ENCODE results near the gene MTNR1A. TPM values are rescaled to one million over a fixed set of nuclear protein-coding genes. Genes with fewer than 3 reads are reported as not detected.

Gene MTNR1A
- total RNA-seq, 1 experiment from 2014 or later, result not detected

DNA sequence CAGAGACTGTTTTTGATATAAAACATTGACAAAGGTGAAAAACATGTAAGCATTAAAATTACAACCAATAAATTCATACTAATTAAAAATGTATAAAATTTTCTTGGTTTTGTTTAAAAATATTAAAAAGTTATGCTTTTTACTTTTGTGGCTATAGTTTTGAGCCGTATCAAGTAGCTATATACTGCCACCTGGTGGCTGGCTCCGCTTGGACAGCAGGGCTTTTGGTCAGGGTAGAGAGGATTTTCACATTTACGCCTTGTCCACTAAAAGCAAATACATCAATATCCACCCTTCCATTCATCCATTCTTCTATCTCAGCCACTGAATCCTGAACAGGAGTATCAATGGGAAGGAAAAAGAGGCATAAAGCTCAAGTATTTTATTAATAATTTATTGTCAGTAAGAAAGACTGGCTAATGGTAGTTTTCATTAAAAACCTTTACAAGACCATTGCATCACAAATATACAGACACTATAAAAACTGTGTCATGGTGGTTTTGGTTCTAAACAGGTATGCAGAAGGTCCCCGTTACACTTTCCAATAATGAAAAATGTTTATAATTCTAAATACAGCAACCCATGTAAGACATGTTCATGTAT, 32.1 kb upstream of the MTNR1A start:
- ChIA-PET CTCF (interaction anchor here (0.5 to 1.5 kb wide), 5 partner anchors 13 to 311 kb away, joined by 3 to 5 read pairs (median 3); no protein-coding TSS in a partner anchor), POLR2A (no interaction called here)
- Mint-ChIP-seq H3K4me1 (ENCODE audit: low read depth, unreplicated experiment) (no peaks in the 10 kb centered on the region), H3K4me3 (ENCODE audit: unreplicated experiment) (no peak overlapping the region), H3K27me3 (ENCODE audit: insufficient read depth, unreplicated experiment) (no peaks in the 10 kb centered on the region), H3K36me3 (ENCODE audit: insufficient read depth, unreplicated experiment) (peaks cover 57% of the 10 kb centered on the region), H3K9me3 (ENCODE audit: unreplicated experiment) (no peaks in the 10 kb centered on the region), H3K27ac (ENCODE audit: unreplicated experiment) (no peak overlapping the region)
- DNase-seq, result peak; percentile 49 to 69
- TF ChIP-seq, protein P1, sequence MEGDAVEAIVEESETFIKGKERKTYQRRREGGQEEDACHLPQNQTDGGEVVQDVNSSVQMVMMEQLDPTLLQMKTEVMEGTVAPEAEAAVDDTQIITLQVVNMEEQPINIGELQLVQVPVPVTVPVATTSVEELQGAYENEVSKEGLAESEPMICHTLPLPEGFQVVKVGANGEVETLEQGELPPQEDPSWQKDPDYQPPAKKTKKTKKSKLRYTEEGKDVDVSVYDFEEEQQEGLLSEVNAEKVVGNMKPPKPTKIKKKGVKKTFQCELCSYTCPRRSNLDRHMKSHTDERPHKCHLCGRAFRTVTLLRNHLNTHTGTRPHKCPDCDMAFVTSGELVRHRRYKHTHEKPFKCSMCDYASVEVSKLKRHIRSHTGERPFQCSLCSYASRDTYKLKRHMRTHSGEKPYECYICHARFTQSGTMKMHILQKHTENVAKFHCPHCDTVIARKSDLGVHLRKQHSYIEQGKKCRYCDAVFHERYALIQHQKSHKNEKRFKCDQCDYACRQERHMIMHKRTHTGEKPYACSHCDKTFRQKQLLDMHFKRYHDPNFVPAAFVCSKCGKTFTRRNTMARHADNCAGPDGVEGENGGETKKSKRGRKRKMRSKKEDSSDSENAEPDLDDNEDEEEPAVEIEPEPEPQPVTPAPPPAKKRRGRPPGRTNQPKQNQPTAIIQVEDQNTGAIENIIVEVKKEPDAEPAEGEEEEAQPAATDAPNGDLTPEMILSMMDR (IDR thresholded peaks at IDR 0.05; ENCODE audit: insufficient read depth in 1 of 2, low read depth in 1 of 2, low read length in 1 of 2, severe bottlenecking in 1 of 2, unreplicated experiment in 1 of 2), result peak; percentile 73 to 74
- intact Hi-C loops (cut with micrococcal nuclease; ENCODE audit: unreplicated experiment), result loop anchor here (1.0 kb wide), 2 partner anchors 114 to 290 kb away; no protein-coding TSS in a partner anchor
- Histone ChIP-seq H3K9me3 (no peaks in the 10 kb centered on the region), H3K36me3 (ENCODE audit: control insufficient read depth, insufficient read depth, low read length) (peaks cover 1% of the 10 kb centered on the region; the same call in 1 of the 2 replicates), H3K4me1 (no peaks in the 10 kb centered on the region), H3K27me3 (replicated peaks; ENCODE audit: control insufficient read depth, insufficient read depth, low read length) (no peaks in the 10 kb centered on the region), H3K4me3 (ENCODE audit: low read depth, low read length) (no peak overlapping the region)
- no TSS peak for BruUV-seq (replicated peaks)

DNA sequence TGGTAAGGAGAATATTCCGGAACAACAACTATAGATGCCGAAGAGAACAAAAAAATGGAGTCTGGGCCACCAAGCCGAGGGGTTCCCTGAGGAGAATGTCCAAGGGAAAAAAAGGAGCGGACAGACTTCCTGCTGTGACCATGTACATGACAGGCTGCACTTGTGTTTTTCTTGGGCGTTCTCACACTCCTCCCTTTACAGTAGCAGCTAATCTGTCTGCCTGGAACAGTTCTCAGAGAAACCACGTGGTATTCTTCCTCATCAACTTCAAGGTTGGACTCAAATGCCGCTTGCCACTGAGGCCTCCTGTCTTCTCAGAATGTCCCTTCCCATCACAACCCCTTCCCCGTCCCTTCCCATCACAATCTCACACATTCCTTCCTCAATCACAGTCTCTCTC, 30.8 kb upstream of the MTNR1A start:
- H3K9me3 Mint-ChIP-seq (ENCODE audit: unreplicated experiment), result no peaks in the 10 kb centered on the region
- CTCF ChIA-PET, result interaction anchor here (1.5 kb wide), 1 partner anchor 115 kb away, joined by 3 read pairs; no protein-coding TSS in a partner anchor
- no peaks in the 10 kb centered on the region for H3K9me3 ChIP-seq
- peaks cover 1% of the 10 kb centered on the region; the same call in 1 of the 2 replicates for H3K36me3 ChIP-seq (ENCODE audit: control insufficient read depth, insufficient read depth, low read length)
- no peaks in the 10 kb centered on the region for H3K27me3 ChIP-seq (replicated peaks; ENCODE audit: control insufficient read depth, insufficient read depth, low read length)
- no TSS peak for BruUV-seq (replicated peaks)
- no peak overlapping the region for H3K4me3 Mint-ChIP-seq (ENCODE audit: unreplicated experiment)
- H3K4me1 ChIP-seq, result no peaks in the 10 kb centered on the region
- no peak overlapping the region for H3K4me3 ChIP-seq (ENCODE audit: low read depth, low read length)
- peaks cover 55% of the 10 kb centered on the region for H3K36me3 Mint-ChIP-seq (ENCODE audit: insufficient read depth, unreplicated experiment)
- no peak for DNase-seq
- POLR2A ChIA-PET, result no interaction called here
- TF ChIP-seq, protein P1 (IDR thresholded peaks at IDR 0.05; ENCODE audit: insufficient read depth in 1 of 2, low read depth in 1 of 2, low read length in 1 of 2, severe bottlenecking in 1 of 2, unreplicated experiment in 1 of 2), result no peak
- H3K27me3 Mint-ChIP-seq (ENCODE audit: insufficient read depth, unreplicated experiment), result no peaks in the 10 kb centered on the region
- H3K4me1 Mint-ChIP-seq (ENCODE audit: low read depth, unreplicated experiment), result no peaks in the 10 kb centered on the region
- intact Hi-C loops (cut with micrococcal nuclease; ENCODE audit: unreplicated experiment), result no loop called here
- H3K27ac Mint-ChIP-seq (ENCODE audit: unreplicated experiment), result no peak overlapping the region

DNA sequence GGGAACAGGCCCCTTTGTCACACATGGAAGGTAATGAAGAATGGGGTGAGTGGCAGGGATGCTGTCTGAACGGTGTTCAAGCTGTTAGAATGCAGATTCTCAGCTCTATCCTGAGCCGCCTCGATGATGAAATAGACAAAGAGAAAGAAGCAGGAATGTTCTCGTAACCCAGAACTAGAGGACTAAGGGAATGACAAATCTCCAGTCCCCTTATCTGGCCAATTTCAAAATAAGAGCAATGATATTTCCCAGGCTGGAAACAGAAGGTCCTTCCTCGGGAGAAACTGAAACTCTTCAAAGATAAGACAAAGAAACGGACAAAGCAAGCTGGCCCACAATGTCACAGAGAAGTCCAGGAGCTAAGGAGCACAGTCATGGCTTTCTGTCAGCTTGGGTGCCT, 29.5 kb upstream of the MTNR1A start:
- no peak overlapping the region for H3K4me3 ChIP-seq (ENCODE audit: low read depth, low read length)
- Mint-ChIP-seq H3K4me1 (ENCODE audit: low read depth, unreplicated experiment) (no peaks in the 10 kb centered on the region), H3K27ac (ENCODE audit: unreplicated experiment) (no peak overlapping the region), H3K9me3 (ENCODE audit: unreplicated experiment) (no peaks in the 10 kb centered on the region), H3K27me3 (ENCODE audit: insufficient read depth, unreplicated experiment) (no peaks in the 10 kb centered on the region), H3K36me3 (ENCODE audit: insufficient read depth, unreplicated experiment) (peaks cover 55% of the 10 kb centered on the region), H3K4me3 (ENCODE audit: unreplicated experiment) (no peak overlapping the region)
- H3K27me3 ChIP-seq (replicated peaks; ENCODE audit: control insufficient read depth, insufficient read depth, low read length), result no peaks in the 10 kb centered on the region
- no peaks in the 10 kb centered on the region for H3K4me1 ChIP-seq
- TF ChIP-seq, protein P1 (IDR thresholded peaks at IDR 0.05; ENCODE audit: insufficient read depth in 1 of 2, low read depth in 1 of 2, low read length in 1 of 2, severe bottlenecking in 1 of 2, unreplicated experiment in 1 of 2), result no peak
- CTCF ChIA-PET, result no interaction called here
- no peaks in the 10 kb centered on the region for H3K9me3 ChIP-seq
- no TSS peak for BruUV-seq (replicated peaks)
- H3K36me3 ChIP-seq (ENCODE audit: control insufficient read depth, insufficient read depth, low read length), result peaks cover 1% of the 10 kb centered on the region; the same call in 1 of the 2 replicates
- POLR2A ChIA-PET, result no interaction called here
- intact Hi-C loops (cut with micrococcal nuclease; ENCODE audit: unreplicated experiment), result no loop called here
- no peak for DNase-seq

Data from Caco-2 (cell line).